AG10803 (cell line): Measurements from ENCODE around the gene GADD45GIP1.

Source experiments
- DNase-seq: peaks from one replicate; pipeline ENCODE4 v3.0.0; 2010; ENCODE audit warnings: low read depth
- H3K4me3 ChIP-seq: 2 replicates; pipeline ENCODE4 v1.5.1; 2011; ENCODE audit warnings: mild to moderate bottlenecking, low read length, control low read depth
- TF ChIP-seq, protein P1 (sequence below): conservative IDR thresholded peaks from 2 replicates; pipeline ENCODE4 v1.5.1; 2011; ENCODE audit warnings: mild to moderate bottlenecking, low read length, control low read depth, inconsistent platforms

Gene GADD45GIP1

DNA sequence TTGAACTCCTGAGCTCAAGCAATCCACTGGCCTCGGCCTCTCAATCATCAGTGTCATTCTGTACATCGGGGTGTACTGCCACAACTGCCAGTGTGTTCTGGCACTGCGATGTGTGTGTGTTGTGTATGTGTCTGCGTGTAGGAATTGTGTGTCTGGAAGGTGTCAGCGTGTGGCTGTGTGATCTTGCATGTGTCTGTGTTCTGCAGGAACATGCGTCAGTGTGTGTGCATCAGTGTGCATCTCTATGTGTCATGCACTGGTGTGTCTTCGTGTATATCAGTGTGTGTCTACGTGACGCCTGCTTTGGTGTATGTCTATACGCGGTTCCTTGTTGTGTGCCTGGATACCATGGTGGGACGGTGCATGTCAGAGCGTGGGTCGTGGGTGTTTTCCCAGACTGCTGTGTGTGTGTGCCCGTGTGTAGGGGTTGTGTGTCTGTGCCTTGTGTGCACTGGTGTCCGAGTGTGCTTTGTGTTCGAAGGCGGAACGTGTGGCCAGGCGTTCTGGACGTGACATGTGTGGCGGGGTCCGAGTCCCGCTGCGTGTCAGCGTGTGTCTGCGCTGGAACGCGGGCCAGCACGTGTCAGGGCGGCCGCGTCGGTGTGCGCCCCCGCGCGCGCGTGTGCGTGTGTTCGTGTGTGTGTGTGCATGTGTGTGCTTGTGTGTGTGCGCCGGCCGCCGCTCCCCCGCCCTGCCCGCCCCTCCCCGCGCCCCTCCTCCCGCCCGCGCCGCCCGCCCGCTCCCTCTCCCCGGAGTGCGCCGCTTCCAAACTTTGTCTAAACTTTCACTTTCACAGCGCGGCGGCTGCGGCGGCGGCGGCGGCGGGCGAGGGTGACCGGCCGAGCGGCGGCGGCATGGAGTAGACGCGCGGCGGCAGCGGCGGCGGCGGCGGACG, 37.9 kb upstream of the GADD45GIP1 start, which contains the start of gene NFIX:
Gene NFIX (plus strand): TSS at position 775 of the 895 bp plus-strand sequence. CDS start 363 bp downstream, outside the sequence.
- H3K4me3 ChIP-seq = peak within 1 kb of the TSS; percentile 88
- DNase-seq = peak; percentile 68
- TF ChIP-seq, protein P1, sequence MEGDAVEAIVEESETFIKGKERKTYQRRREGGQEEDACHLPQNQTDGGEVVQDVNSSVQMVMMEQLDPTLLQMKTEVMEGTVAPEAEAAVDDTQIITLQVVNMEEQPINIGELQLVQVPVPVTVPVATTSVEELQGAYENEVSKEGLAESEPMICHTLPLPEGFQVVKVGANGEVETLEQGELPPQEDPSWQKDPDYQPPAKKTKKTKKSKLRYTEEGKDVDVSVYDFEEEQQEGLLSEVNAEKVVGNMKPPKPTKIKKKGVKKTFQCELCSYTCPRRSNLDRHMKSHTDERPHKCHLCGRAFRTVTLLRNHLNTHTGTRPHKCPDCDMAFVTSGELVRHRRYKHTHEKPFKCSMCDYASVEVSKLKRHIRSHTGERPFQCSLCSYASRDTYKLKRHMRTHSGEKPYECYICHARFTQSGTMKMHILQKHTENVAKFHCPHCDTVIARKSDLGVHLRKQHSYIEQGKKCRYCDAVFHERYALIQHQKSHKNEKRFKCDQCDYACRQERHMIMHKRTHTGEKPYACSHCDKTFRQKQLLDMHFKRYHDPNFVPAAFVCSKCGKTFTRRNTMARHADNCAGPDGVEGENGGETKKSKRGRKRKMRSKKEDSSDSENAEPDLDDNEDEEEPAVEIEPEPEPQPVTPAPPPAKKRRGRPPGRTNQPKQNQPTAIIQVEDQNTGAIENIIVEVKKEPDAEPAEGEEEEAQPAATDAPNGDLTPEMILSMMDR = no peak

DNA sequence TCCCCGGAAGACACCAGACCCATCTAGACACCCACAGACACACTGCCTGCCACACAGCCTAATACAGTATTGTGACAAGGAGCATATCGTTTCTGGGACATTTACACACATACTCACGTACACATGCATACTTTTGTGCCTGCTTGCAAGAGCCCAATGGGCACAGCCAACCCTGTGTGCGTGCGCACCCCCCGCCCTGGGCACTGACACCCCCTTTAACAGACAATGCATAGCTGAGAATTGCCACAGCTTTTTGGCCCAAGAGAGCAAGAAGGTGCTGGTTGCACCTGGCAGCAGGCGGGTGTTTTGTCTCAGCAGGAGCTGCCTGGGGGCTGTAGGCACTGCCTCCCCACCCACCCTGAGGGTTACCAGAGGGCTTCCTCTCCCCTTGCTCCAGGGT, 36.5 kb upstream of the GADD45GIP1 start:
- TF ChIP-seq, protein P1 = no peak
- no peak overlapping the region for H3K4me3 ChIP-seq
- DNase-seq = no peak

DNA sequence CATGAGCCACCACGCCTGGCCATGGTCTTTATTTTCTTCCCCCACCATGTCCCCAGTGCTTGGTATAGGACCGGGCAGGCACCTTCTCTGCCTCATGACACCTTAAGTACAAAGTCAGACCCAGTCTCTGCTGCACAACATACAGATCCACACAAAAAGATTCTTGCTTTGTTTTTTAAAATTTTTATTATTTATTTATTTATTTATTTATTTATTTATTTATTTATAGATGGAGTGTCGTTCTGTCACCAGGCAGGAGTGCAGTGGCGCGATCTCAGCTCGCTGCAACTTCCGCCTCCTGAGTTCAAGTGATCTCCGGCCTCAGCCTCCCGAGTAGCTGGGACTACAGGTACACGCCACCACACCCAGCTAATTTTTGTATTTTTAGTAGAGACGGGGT, 35.7 kb upstream of the GADD45GIP1 start:
- no peak overlapping the region for H3K4me3 ChIP-seq
- no peak for DNase-seq
- TF ChIP-seq, protein P1 = no peak

DNA sequence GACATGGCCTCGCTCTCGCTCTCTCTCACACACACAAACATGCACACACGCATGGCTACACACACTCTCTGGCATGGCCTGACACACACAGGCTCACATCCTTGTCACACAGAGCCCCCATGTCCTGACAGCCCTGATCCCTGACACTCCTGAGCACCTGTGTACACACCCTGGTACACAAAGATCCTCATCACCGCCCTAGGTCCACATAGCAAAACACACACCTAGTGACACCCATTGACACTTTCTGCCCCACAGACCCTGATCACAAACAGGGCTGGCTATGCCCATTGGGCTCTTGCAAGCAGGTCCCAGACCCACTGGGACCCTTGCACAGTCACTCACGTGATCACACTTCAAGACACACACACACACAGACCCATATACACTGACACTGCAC, 34.3 kb upstream of the GADD45GIP1 start:
- DNase-seq = no peak
- TF ChIP-seq, protein P1 = no peak

DNA sequence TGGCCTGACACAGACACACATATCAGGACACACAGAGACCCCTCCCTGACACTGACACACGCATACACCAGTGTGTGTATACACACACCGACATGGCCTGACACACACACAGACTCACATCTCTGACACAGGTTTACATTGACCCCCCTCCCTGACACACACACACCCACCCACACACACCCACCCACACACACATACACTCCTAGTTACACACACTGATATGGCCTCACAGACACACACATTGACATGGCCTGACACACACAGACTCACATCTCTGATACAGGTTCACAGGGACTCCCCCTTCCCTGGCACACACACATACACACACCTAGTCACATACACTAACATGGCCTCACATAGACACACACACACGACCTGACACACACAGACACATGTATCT, 33.8 kb upstream of the GADD45GIP1 start:
- TF ChIP-seq, protein P1 = no peak
- H3K4me3 ChIP-seq = no peak overlapping the region
- DNase-seq = no peak

More for the DNA sequence above, 34.3 kb upstream of the GADD45GIP1 start:
- no peak overlapping the region for H3K4me3 ChIP-seq

DNA sequence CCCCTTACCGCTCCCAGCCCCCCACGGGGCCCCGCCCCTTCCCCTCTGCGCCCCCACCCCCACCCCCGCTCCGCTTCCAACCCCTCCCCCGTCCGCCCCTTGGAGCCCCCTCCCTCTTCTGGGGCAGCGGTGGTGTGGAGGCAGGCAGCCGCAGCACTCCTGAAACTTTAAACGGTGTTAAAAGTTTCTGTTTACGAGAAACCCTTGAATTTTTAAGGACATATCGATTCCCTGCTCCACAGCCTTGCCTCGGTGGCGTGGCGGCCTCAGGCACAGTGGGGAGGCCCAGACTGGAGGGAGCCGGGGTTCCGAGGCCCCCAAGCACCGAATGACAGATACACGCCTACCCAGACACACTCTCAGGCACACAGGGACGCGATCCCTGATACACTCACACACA, 33.4 kb upstream of the GADD45GIP1 start:
- DNase-seq = no peak
- TF ChIP-seq, protein P1 = no peak
- no peak overlapping the region for H3K4me3 ChIP-seq

DNA sequence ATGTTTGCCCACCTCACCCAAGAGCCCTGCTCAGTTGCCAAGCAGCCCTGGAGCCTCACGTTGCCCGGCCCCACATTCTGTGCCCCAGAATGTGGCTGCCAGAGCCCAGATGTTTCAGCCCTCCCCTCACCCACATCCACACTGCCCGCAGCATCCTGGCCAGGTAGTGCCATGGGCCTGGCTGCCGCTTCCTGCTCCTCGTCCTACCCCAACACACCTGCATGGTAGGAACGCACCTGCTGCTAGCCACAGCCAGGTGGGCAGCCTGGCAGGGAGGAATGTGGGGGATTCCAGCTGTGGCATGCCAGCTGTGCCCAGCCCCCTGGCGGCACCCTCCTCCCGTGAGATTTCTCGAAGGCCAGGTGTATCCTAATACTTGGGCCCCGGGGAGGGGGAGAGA, 30.8 kb upstream of the GADD45GIP1 start:
- no peak overlapping the region for H3K4me3 ChIP-seq
- TF ChIP-seq, protein P1 = no peak
- DNase-seq = no peak
